Stimulated activated CD4-positive, alpha-beta T cell treated with anti-CD3 and anti-CD28 coated beads, Interleukin-1b, Interleukin-23, amount 100 ng/mL, for 24 hours (primary cell): ENCODE measurements around the gene NT5DC3.
A peak's percentile ranks its signal among the peaks of the same experiment; 100 is the strongest.

Experiments used
- DNase-seq, 4 experiments: peaks; one replicate each; pipeline ENCODE4 v3.0.0-alpha.2; 2020; ENCODE audit warnings: low read depth in 4 of 4, low spot score in 1 of 4

The NT5DC3 gene

GRCh38 chr12:103840876-103841689, at the start of gene NT5DC3:
NT5DC3 (minus strand) TSS chr12:103841234; CDS start chr12:103841156, 78 bp downstream.
- peak; percentile 54 to 83 (median 72) for DNase-seq

GRCh38 chr12:103887738-103888137, 46.7 kb upstream of the NT5DC3 start:
- no peak for DNase-seq

GRCh38 chr12:103886195-103886797, 45.3 kb upstream of the NT5DC3 start:
- DNase-seq: no peak

GRCh38 chr12:103884316-103884715, 43.3 kb upstream of the NT5DC3 start:
- DNase-seq: no peak

- DNase-seq: no peak
Observed at GRCh38 chr12:103883908-103884307, 42.9 kb upstream of the NT5DC3 start.

GRCh38 chr12:103882861-103883596, 42.0 kb upstream of the NT5DC3 start:
- DNase-seq: no peak

GRCh38 chr12:103881261-103881660, 40.2 kb upstream of the NT5DC3 start:
- no peak for DNase-seq

- DNase-seq: no peak
Observed at GRCh38 chr12:103880299-103881142, 39.5 kb upstream of the NT5DC3 start.

- no peak for DNase-seq
Observed at GRCh38 chr12:103879878-103880277, 38.8 kb upstream of the NT5DC3 start.

- DNase-seq: no peak
Observed at GRCh38 chr12:103879048-103879692, 38.1 kb upstream of the NT5DC3 start.

GRCh38 chr12:103877934-103878510, 37.0 kb upstream of the NT5DC3 start:
- peak; percentile 13 to 34 (median 34) for DNase-seq

- DNase-seq: no peak
Observed at GRCh38 chr12:103877288-103877687, 36.3 kb upstream of the NT5DC3 start.

GRCh38 chr12:103875666-103876065, 34.6 kb upstream of the NT5DC3 start:
- DNase-seq: no peak

GRCh38 chr12:103868215-103868614, 27.2 kb upstream of the NT5DC3 start:
- no peak for DNase-seq

GRCh38 chr12:103865151-103865730, 24.2 kb upstream of the NT5DC3 start:
- no peak for DNase-seq

GRCh38 chr12:103864710-103865109, 23.7 kb upstream of the NT5DC3 start:
- DNase-seq: no peak

- DNase-seq: no peak
Observed at GRCh38 chr12:103858953-103859601, 18.0 kb upstream of the NT5DC3 start.

- DNase-seq: no peak
Observed at GRCh38 chr12:103858335-103858734, 17.3 kb upstream of the NT5DC3 start.

- no peak for DNase-seq
Observed at GRCh38 chr12:103857164-103857563, 16.1 kb upstream of the NT5DC3 start.
